ENCODE data around the gene CUL4A.

CUL4A gene

DNA sequence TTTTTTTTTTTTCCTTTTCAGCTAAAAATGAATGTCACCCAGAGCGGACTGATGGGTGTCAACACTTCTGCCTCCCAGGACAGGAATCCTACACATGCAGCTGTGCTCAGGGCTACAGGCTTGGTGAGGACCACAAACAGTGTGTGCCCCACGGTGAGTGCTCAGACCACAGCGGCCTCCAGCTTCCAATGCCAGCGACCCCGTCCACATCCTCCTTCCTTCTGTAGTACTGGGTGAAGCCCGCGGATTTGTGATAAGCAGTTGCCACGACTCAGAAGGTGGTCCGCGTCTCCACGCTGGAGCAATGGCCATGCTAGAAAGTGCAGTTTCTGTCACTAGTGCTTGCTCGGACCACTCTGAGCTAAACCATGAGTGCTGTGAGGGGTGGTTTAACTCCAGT lies 44.9 kb upstream of the CUL4A start:
- H3K27ac ChIP-seq = no peak overlapping the region
- H3K36me3 ChIP-seq = peaks cover under 1 to 14% (median 3%) of the 10 kb centered on the region in 3 donors
- no peak for DNase-seq
- no peak for TF ChIP-seq CTCF (IDR thresholded peaks at IDR 0.05)
- H3K4me3 ChIP-seq = no peak overlapping the region
- H3K27me3 ChIP-seq = peaks cover 0 to 19% of the 10 kb centered on the region in 2 donors
- H3K4me1 ChIP-seq = no peaks in the 10 kb centered on the region
- no peaks in the 10 kb centered on the region for H3K9me3 ChIP-seq
- intact Hi-C loops (cut with DNase I; ENCODE audit: low total_unique reads) = no loop called here

DNA sequence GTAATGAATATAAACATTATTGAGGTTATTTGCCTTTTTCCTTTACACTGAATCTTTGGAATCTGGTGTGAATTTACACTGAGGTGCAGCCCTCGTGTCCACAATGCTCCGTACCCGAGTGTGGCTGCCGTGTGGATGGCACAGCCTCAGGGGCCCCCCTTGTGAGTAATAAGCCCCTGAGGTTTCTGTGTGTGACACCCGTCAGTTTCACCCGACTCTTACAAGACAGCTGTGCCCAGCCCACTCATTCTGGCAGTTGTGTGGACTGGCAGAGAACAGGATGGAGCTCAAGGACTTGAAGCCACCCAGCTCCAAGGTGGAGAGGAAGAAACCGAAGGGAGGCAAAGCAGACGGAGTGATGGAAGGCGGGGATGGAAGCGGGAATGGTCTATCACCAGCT lies 43.1 kb upstream of the CUL4A start:
- H3K27ac ChIP-seq = no peak overlapping the region
- intact Hi-C loops (cut with DNase I; ENCODE audit: low total_unique reads) = no loop called here
- no peaks in the 10 kb centered on the region for H3K4me1 ChIP-seq
- peaks cover 6 to 29% (median 9%) of the 10 kb centered on the region in 3 donors for H3K36me3 ChIP-seq
- no peak for DNase-seq
- no peak overlapping the region for H3K4me3 ChIP-seq
- peaks cover 0 to 18% of the 10 kb centered on the region in 2 donors for H3K27me3 ChIP-seq
- no peak for TF ChIP-seq CTCF (IDR thresholded peaks at IDR 0.05)
- H3K9me3 ChIP-seq = no peaks in the 10 kb centered on the region

DNA sequence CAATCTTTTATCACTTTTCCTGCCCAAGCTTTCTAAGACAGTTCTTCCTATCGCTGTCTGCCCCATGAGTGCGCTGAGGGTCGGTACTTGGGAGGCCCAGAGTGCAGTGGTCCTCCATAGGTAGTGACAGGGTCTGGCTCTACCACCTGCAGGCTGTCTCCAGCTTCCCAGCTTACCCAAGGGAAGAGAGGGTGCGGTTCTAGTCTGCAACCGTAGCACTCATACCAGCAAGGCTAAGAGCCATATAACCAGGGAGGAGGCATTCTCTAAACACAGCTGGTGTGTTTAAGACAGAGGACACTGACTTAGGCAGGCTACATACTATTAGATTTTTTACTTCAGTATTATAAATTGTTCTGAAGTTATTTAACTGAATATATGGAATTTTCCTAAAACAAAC lies 42.7 kb upstream of the CUL4A start:
- H3K27ac ChIP-seq = no peak overlapping the region
- H3K4me1 ChIP-seq = no peaks in the 10 kb centered on the region
- H3K36me3 ChIP-seq = peaks cover 10 to 33% (median 13%) of the 10 kb centered on the region in 3 donors
- intact Hi-C loops (cut with DNase I; ENCODE audit: low total_unique reads) = no loop called here
- H3K4me3 ChIP-seq = no peak overlapping the region
- H3K9me3 ChIP-seq = no peaks in the 10 kb centered on the region
- TF ChIP-seq CTCF (IDR thresholded peaks at IDR 0.05) = no peak
- DNase-seq = no peak
- peaks cover 0 to 14% of the 10 kb centered on the region in 2 donors for H3K27me3 ChIP-seq

DNA sequence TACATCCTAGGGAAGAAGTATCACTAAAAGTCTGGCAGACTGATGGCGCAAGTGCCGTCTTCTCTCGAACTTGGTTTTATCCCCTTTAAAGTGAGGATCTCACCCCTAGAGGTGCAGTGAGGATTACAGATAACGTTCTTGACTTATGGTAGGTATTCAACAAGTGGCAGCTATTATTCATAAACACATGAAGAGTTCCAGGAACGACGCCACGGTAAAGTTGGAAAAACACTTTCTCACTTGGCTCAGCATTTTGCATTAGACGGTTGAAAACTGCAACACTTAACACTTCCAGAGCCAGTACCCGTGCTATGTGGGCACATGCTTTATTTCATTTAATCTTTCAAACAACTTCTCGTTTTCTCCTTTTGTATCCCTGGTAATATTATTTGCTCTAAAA lies 42.3 kb upstream of the CUL4A start:
- H3K36me3 ChIP-seq = peaks cover 15 to 38% (median 18%) of the 10 kb centered on the region in 3 donors
- H3K4me3 ChIP-seq = no peak overlapping the region
- DNase-seq = no peak
- intact Hi-C loops (cut with DNase I; ENCODE audit: low total_unique reads) = no loop called here
- no peaks in the 10 kb centered on the region for H3K4me1 ChIP-seq
- H3K9me3 ChIP-seq = no peaks in the 10 kb centered on the region
- TF ChIP-seq CTCF (IDR thresholded peaks at IDR 0.05) = no peak
- no peak overlapping the region for H3K27ac ChIP-seq
- peaks cover 0 to 14% of the 10 kb centered on the region in 2 donors for H3K27me3 ChIP-seq

DNA sequence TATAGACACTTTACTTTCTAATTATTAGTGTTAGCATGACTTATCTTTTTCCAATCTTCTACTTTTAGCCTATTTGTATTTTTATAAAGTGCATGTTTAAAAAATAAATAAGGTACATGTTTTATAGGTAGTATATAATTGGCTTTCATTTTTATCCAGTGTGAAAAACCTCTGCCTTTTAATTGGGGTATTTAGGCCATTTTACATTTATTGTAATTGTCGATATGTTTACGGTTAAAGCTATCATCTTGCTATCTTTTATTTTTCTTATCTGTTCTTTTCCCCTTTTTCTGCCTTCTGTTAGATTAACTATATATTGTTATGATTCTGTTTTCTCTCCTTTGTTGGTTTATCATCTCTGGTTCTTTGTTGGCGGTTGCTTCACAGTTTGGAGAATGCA lies 41.8 kb upstream of the CUL4A start:
- no peak for DNase-seq
- no peak overlapping the region for H3K27ac ChIP-seq
- H3K27me3 ChIP-seq = peaks cover 0 to 14% of the 10 kb centered on the region in 2 donors
- no peak overlapping the region for H3K4me3 ChIP-seq
- no peak for TF ChIP-seq CTCF (IDR thresholded peaks at IDR 0.05)
- no peaks in the 10 kb centered on the region for H3K4me1 ChIP-seq
- H3K9me3 ChIP-seq = no peaks in the 10 kb centered on the region
- peaks cover 19 to 42% (median 22%) of the 10 kb centered on the region in 3 donors for H3K36me3 ChIP-seq
- intact Hi-C loops (cut with DNase I; ENCODE audit: low total_unique reads) = no loop called here

GRCh38 chr13:113168211-113168610 lies 41.2 kb upstream of the CUL4A start:
- H3K4me1 ChIP-seq = no peaks in the 10 kb centered on the region

More at GRCh38 chr13:113168211-113168610, 41.2 kb upstream of the CUL4A start:
- H3K27me3 ChIP-seq = peaks cover 0 to 8% of the 10 kb centered on the region in 2 donors
- H3K9me3 ChIP-seq = no peaks in the 10 kb centered on the region
- no peak overlapping the region for H3K4me3 ChIP-seq
- no peak for DNase-seq
- H3K27ac ChIP-seq = no peak overlapping the region
- peaks cover 22 to 49% (median 25%) of the 10 kb centered on the region in 3 donors for H3K36me3 ChIP-seq
- no peak for TF ChIP-seq CTCF (IDR thresholded peaks at IDR 0.05)
- intact Hi-C loops (cut with DNase I; ENCODE audit: low total_unique reads) = no loop called here
